HG03064 (cell line): ENCODE results near the gene PACRG.

Source experiments
- ATAC-seq: cut with Tn5 transposase; IDR thresholded peaks from one replicate; pipeline ENCODE4 v1.9.1; 2021; ENCODE audit warnings: low read depth; ENCODE audit not compliant: unreplicated experiment

The PACRG gene

GRCh38 chr6:163063561-163063960 is 335.8 kb downstream of the PACRG start:
- ATAC-seq, result no peak

GRCh38 chr6:163064397-163064796 is 336.6 kb downstream of the PACRG start:
- ATAC-seq, result no peak

DNA sequence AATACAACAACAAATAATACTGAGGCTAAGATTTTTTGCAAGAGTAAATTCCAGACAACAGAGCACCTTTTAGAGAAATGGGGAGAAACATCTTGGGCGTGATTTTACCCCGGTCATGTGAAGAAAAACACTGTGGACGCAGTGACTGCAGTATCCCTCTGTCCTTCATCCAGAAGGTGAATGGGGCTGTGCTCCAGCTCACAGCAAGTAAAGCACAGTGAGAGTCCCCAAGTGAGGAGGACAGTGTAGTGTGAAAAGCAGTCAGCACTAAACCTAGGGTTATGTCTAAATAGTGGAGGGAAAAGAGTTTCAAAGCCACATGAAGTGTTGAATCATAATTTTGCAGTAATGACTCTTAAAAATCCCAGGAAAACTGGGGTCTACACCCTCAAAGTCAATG is 338.4 kb downstream of the PACRG start:
- no peak for ATAC-seq

DNA sequence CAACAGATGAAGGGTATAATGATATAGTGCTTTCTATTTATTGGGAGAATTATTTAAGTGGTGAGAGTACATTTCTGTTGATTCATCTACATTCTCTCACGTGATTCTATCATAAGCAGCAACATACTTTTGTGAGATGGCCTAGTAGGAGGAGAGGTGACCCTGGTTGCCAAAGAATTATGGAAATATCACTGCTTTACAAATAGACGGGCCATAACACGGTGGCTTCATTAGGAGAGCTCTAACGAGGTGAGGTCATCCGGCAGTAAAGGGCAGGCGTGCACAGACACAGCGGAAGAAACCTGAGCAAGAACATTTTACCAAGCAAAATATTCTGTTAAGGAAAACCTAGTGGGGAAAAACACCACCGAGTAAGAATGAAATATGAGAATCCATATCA is 349.4 kb downstream of the PACRG start:
- no peak for ATAC-seq

- no peak for ATAC-seq
These were observed 350.9 kb downstream of the PACRG start for GRCh38 chr6:163078712-163079111.

DNA sequence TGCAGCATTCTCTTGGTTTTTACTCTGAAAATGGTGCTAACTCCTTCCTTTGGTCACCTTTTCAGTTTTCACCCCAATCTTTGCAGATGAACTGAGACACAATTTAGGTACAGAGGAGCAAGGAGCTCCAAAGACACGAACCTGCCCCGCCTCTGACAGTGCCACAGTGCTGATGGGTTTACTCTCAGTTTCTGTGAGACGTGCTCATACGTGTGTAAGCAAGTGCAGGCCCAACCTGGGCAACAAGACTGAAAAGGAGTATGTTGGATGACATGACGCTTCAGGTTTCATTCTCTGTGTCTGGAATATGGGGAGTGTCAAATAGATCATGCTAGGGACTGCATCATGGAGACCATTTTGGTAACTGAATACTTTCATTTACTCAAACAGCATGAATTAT is 352.5 kb downstream of the PACRG start:
- no peak for ATAC-seq

- ATAC-seq, result no peak
These were observed 355.4 kb downstream of the PACRG start for GRCh38 chr6:163083141-163083540.

GRCh38 chr6:163085426-163085825 is 357.7 kb downstream of the PACRG start:
- no peak for ATAC-seq

GRCh38 chr6:163085861-163086623 is 358.3 kb downstream of the PACRG start:
- no peak for ATAC-seq

DNA sequence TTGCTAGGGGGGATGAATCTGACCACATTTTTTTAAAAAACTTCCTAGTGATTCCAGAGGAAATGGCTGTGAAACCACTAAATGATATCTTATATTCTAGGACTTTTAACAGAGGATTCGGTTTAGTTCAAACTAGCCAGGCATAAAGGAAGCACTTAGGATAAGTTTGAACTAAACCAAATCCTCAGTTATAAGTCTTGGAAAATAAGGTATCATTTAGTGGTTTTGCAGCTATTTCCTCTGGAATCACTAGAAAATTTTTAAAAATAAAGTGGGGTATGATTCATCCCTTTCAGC is 358.8 kb downstream of the PACRG start:
- ATAC-seq, result no peak

DNA sequence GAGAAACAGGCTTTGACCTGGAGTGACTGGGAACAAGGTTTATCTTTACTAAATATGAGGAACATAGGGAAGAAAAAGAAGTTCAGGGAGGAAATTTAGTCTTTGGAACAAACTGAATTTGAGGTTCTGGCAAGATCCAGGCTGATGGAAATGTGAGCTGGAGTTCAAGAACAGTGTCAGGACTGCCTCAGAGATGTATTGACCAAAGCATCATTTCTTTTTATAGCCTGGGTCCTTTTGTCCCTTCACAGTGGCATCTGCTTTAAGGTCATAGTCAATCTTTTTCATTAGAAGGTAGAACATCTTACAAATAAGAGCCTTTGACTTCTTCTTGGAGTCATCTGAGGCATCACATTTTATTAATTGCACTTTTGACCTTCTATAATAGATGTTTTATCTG is 360.2 kb downstream of the PACRG start:
- no peak for ATAC-seq

DNA sequence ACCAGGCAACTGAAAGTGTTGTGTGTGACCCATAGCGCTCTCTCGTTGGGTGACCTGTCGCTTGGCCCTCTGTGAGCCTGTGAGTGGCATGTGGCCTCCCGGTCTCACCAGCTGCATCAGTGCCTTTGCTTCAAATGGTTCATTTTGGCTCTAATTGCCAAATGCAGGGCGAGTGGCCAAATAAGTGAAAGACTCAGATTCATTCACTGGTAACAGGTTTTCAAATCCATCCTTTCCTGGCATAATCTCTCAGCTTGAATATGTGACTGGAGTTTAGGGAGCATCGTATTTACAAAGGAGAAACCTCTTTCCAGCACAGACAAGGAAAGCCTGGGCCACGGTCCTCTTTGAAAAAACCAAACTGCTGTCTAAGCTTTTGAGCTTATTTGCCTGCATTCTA is 365.1 kb downstream of the PACRG start:
- no peak for ATAC-seq

DNA sequence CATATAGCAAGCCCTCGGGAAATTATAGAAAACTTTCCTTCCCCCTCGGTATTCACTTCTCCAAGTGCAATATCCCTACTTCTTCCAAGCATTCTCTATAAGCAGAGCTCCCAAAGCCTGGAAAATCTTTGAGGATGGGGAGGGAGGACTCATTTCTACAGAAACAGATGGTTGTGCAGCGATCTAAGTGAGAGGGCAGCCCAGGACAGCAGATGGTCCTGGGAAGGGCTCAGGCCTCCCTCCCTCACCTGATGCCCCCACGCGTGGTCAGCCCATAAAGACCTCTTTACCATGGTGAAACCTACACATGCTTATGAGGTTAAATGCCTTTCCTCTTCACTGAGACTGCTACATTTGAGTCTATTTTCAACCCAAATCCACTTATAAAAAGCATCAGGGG is 367.1 kb downstream of the PACRG start:
- ATAC-seq, result no peak

GRCh38 chr6:163095401-163095800 is 367.6 kb downstream of the PACRG start:
- ATAC-seq, result no peak

- ATAC-seq, result no peak
These were observed 371.2 kb downstream of the PACRG start for GRCh38 chr6:163098827-163099479.

DNA sequence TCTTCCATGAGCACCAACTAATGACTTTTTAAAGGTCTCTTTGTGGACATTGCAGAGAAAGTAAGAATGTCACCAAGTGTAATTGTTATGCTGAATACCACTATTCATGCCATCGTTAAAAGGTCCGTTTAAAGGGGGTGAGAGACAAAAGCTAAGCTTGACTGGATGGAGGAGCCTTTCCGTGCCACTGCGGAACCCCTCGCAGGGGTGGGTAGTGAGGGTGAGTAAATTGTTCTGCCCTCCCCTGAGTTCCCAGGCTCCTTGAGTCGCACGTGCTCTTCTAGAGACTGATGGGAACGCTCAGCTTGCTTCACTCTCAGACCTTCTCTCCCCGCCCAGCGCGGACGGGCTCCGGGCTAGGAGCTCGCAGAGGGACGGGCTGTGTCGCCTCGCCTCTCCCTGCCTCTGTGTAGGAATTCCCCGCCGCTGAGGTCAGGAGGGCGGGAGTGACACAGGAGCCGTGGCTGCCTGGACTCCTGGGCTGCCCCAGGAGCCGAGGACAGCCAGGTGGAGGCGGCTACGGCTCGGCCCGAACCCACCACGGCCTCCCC is 371.9 kb downstream of the PACRG start:
- no peak for ATAC-seq

DNA sequence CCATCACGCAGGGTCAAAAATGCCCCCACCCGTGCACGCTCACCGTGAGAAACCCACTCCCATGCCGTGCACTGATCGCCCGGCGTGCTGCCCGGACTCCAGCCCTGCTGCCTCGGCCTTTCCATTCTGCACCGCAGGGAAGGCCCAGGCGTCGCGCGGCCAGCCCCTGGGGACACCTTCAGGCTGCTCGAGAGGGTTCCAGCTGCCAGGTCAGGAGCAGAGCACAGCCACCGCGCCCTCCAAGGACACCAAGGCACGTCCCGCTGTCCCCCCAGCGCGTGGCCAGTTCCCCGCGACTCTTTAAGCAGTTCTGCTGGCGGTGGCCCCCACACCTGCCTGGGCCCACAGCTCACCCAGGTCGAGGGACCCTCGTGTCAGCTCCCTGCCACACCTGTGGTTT is 372.5 kb downstream of the PACRG start:
- no peak for ATAC-seq

DNA sequence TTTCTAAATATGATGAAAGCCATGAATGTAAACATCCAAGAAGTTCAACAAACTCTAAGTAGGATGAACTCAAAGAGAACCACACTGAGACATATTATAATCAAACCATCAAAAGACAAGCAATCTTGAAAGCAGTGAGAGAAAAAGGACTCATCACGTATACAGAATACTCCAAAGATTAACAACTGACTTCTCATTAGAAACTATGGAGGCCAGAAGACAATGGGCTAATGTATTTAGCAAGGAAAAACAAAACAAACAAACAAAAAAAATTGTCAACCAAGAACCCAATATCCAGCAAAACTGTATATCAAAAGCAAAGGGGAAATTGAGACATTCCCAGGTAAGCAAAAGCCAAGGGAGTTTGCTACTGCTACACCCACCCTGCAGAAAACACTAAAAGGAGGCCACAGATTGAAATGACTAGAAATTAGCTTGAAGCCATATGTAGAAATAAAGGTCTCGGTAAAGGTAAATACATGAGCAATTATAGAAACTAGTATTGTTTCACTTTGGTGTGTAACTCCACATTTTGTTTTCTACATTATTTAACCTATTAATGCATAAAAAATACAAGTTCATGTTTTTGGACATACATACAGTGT is 385.7 kb downstream of the PACRG start:
- ATAC-seq, result no peak

DNA sequence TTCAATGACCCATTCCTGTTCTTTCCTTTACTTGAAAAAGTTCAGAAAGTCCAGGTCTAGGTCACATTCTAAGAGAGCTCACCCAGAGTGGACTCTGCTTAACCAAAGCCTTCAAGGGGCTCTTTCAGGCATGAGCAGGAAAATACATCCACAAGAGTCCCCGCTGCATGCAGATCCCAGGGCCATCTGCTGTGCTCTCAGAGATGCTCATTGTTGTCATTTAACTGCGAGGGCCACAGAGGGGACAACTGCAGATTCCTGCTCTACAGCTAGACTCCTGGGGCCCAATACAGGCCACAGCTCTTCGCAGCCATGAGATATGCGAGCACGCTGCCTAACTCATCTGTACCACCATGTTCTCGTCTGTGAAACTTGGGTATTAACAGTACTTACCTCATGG is 391.2 kb downstream of the PACRG start:
- no peak for ATAC-seq

DNA sequence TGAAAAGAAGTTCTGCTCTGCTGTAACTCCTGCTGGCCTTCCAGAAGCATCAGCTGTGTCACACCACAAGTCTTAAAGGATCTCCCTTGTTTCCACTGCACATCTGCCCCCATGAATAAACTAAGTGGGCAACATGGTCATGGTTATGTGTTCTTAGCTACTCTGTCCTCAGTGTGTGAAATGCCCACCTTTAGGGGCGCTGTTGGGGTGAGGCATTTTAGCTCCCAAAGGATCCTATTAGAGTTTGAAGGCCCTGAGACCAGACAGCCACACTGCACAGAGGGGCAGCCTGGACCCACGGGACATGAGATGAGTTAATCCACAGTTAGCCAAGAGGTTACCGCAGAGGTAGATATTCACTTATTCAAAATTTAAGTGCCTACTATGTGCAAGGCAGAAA is 392.4 kb downstream of the PACRG start:
- ATAC-seq, result no peak

DNA sequence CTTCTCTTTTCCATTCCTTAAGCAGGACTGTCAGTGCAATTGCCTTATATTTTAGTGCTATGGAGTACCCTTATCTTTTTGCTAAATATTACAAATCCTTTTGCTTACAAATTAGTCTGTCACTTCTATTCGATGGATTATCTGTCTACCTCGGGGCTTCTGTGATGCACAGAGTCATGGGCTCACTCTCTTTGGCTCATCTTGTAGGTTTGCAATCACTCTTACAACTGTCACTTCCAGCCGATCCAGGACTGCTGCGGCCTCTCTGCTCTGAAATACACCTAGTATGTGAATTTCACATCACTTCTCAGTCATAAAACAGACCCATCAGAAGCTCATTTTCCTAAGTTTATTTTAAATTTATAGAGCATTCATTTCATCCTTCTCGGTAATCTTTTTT is 393.5 kb downstream of the PACRG start:
- ATAC-seq, result no peak

DNA sequence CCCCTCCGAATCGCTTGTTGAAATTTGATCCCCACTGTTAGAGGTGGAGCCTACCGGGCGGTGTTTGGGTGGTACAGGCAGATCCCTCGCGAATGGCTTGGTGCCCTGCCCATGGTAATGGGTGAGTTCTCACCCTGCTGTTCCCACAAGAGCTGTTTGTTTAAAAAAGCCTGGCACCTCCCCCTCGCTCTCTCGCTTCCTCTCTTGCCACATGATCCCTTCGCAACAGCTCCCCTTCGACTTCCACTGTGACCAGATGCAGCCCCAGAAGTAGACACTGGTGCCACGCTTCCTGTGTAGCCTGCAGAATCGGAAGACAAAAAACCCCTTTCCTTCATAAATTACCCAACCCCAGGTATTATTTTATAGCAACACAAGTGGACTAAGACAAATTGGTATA is 394.6 kb downstream of the PACRG start:
- ATAC-seq, result no peak
